Activated CD8-positive, alpha-beta memory T cell treated with anti-CD3 and anti-CD28 coated beads for 48 hours (primary cell): ENCODE data around the gene FNTB.

Experiments
- DNase-seq, 3 experiments: peaks; one replicate each; pipeline ENCODE4 v3.0.0-alpha.2; 2020; ENCODE audit warnings: low read depth in 2 of 3, low spot score in 2 of 3

FNTB gene

GRCh38 chr14:64986648-64987437 lies at the start of gene FNTB:
Gene FNTB, plus strand, starts transcription at chr14:64986895. Its CDS starts 59 bp downstream, at chr14:64986954.
- DNase-seq: peak; percentile 77 to 84 (median 79)

GRCh38 chr14:64937171-64937820 lies 49.4 kb upstream of the FNTB start:
- no peak for DNase-seq

- no peak for DNase-seq
These were observed 48.9 kb upstream of the FNTB start for GRCh38 chr14:64937821-64938193.

GRCh38 chr14:64938972-64939816 lies 47.5 kb upstream of the FNTB start:
- DNase-seq: no peak

GRCh38 chr14:64939817-64940190 lies 46.9 kb upstream of the FNTB start:
- no peak for DNase-seq

- no peak for DNase-seq
These were observed 46.3 kb upstream of the FNTB start for GRCh38 chr14:64940336-64940910.

GRCh38 chr14:64942531-64943111 lies 44.1 kb upstream of the FNTB start, which contains the start of gene GPX2:
Gene GPX2, minus strand, starts transcription at chr14:64942745. Its CDS starts 19 bp downstream, at chr14:64942726.
- DNase-seq: no peak

- no peak for DNase-seq
These were observed 43.1 kb upstream of the FNTB start for GRCh38 chr14:64943556-64943955.

GRCh38 chr14:64944041-64944440 lies 42.7 kb upstream of the FNTB start:
- DNase-seq: no peak

- no peak for DNase-seq
These were observed 41.8 kb upstream of the FNTB start for GRCh38 chr14:64944861-64945260.

GRCh38 chr14:64945431-64946178 lies 41.1 kb upstream of the FNTB start:
- no peak for DNase-seq

GRCh38 chr14:64946310-64947045 lies 40.2 kb upstream of the FNTB start:
- no peak for DNase-seq

- DNase-seq: no peak
These were observed 38.7 kb upstream of the FNTB start for GRCh38 chr14:64947710-64948611.

GRCh38 chr14:64948612-64949210 lies 38.0 kb upstream of the FNTB start:
- DNase-seq: no peak

GRCh38 chr14:64950889-64951288 lies 35.8 kb upstream of the FNTB start:
- DNase-seq: no peak

GRCh38 chr14:64951291-64951690 lies 35.4 kb upstream of the FNTB start:
- DNase-seq: no peak

GRCh38 chr14:64951724-64952123 lies 35.0 kb upstream of the FNTB start:
- DNase-seq: no peak
